A673 (cell line): ENCODE measurements around the gene ARHGEF2.

Experiments used
- CTCF ChIP-seq: fragments of 300-800, 200-600 bp; sonication (generic); conservative IDR thresholded peaks from 2 replicates; pipeline ENCODE4 v1.5.1; 2017; ENCODE audit warnings: low read depth, mild to moderate bottlenecking, antibody characterized with exemption, low read length, moderate library complexity, mixed read lengths
- EZH2 ChIP-seq: fragments of 200-600 bp; sonication (generic); IDR thresholded peaks from 2 replicates; pipeline ENCODE4 v1.6.1; 2017; ENCODE audit warnings: borderline replicate concordance, low read depth, mild to moderate bottlenecking, mixed read lengths, antibody characterized with exemption, low read length; ENCODE audit not compliant: poor library complexity, severe bottlenecking

- TF ChIP-seq CTCF (no peak), EZH2 (no peak)
These were observed 67.7 kb downstream of the ARHGEF2 start for GRCh38 chr1:155910621-155911121.
